NT2/D1 (cell line): ENCODE data around the gene NFKBIE.

ENCODE experiments used
- SUZ12 ChIP-seq: IDR thresholded peaks from 2 replicates; pipeline ENCODE4 v1.6.1; 2011; ENCODE audit not compliant: insufficient read length, insufficient read depth; ENCODE audit errors: extremely low read depth
- YY1 ChIP-seq: IDR thresholded peaks from 2 replicates; pipeline ENCODE4 v1.6.1; 2011; ENCODE audit not compliant: insufficient read length, insufficient read depth
- ZNF274 ChIP-seq: IDR thresholded peaks from 2 replicates; pipeline ENCODE4 v1.6.1; 2011; ENCODE audit warnings: mild to moderate bottlenecking, low read depth, low read length

- TF ChIP-seq YY1 (no peak), ZNF274 (no peak), SUZ12 (no peak)
These were observed 5.4 kb upstream of the NFKBIE start for GRCh38 chr6:44270526-44271405.
